Panc1 (cell line): ENCODE measurements around the gene NKAIN2. TPM values are rescaled to one million over a fixed set of nuclear protein-coding genes. Genes with fewer than 3 reads are reported as not detected.

ENCODE experiments used
- ATAC-seq: fragments of 200-7000 bp; cut with Tn5 transposase; 2 replicates; pipeline ENCODE4 v1.9.1; 2020; ENCODE audit warnings: mild to moderate bottlenecking, moderate library complexity
- BruUV-seq: library from RNA; stranded (reverse); fragments of 400-500 nt; replicated peaks from 2 replicates; lab custom pipeline; 2021; lab: Mats Ljungman, UMichigan
- CTCF ChIA-PET: fragments of 300-600 bp; sonication (Branson Sonifier 250); formaldehyde crosslinking; loops from one replicate; lab custom pipeline; 2022; ENCODE audit warnings: antibody characterized with exemption; lab: Charles Lee
- POLR2A ChIA-PET: fragments of 300-600 bp; sonication (Branson Sonifier 250); formaldehyde crosslinking; loops from one replicate; lab custom pipeline; 2022; ENCODE audit warnings: antibody characterized with exemption; lab: Charles Lee
- DNase-seq: peaks from one replicate; pipeline ENCODE4 v3.0.0-alpha.2; 2010; ENCODE audit warnings: low read depth, low spot score
- H3K27ac ChIP-seq: 2 replicates; pipeline ENCODE4 v1.5.1; 2011; ENCODE audit warnings: mild to moderate bottlenecking, low read length, inconsistent platforms
- H3K27me3 ChIP-seq: fragments of 200-500 bp; sonication (Bioruptor generic); 2 replicates; pipeline ENCODE4 v1.6.0; 2014; ENCODE audit warnings: low read length, inconsistent platforms; ENCODE audit not compliant: control insufficient read depth, insufficient read depth
- H3K36me3 ChIP-seq: fragments of 200-500 bp; sonication (Bioruptor generic); 2 replicates; pipeline ENCODE4 v1.5.1; 2014; ENCODE audit warnings: inconsistent platforms, mild to moderate bottlenecking, low read length, moderate library complexity; ENCODE audit not compliant: control insufficient read depth, insufficient read depth
- H3K4me1 ChIP-seq: 2 replicates; pipeline ENCODE4 v1.5.1; 2011; ENCODE audit warnings: inconsistent platforms, mild to moderate bottlenecking, low read length, moderate library complexity; ENCODE audit not compliant: control insufficient read depth, insufficient read depth
- H3K4me3 ChIP-seq, 2 experiments: 2 replicates each; pipeline ENCODE4 v1.5.1; 2011 to 2012; ENCODE audit warnings: low read depth in 2 of 2, low read length in 2 of 2, mild to moderate bottlenecking in 2 of 2, inconsistent platforms in 1 of 2, moderate library complexity in 1 of 2
- H3K9me3 ChIP-seq: fragments of 200-500 bp; sonication (Bioruptor generic); 2 replicates; pipeline ENCODE4 v1.5.1; 2014; ENCODE audit warnings: low read depth, mild to moderate bottlenecking, inconsistent platforms, low read length, moderate library complexity; ENCODE audit not compliant: control insufficient read depth, insufficient read depth
- POLR2AphosphoS5 ChIP-seq: IDR thresholded peaks from 2 replicates; pipeline ENCODE4 v1.6.1; 2012; ENCODE audit warnings: mild to moderate bottlenecking, low read depth, low read length, moderate library complexity
- REST ChIP-seq, 2 experiments: IDR thresholded peaks; 2 replicates each; pipeline ENCODE4 v1.6.1; 2011 to 2012; ENCODE audit warnings: low read depth in 2 of 2, control low read depth in 1 of 2, low read length in 1 of 2, mild to moderate bottlenecking in 1 of 2, moderate library complexity in 1 of 2; ENCODE audit not compliant: insufficient read depth in 1 of 2
- SIN3A ChIP-seq: IDR thresholded peaks from 2 replicates; pipeline ENCODE4 v1.6.1; 2012; ENCODE audit warnings: low read depth, mild to moderate bottlenecking, low read length, moderate library complexity, borderline replicate concordance; ENCODE audit not compliant: insufficient read depth
- TCF7L2 ChIP-seq: IDR thresholded peaks from 2 replicates; pipeline ENCODE4 v1.6.1; 2011; ENCODE audit warnings: mild to moderate bottlenecking, low read depth, low read length, inconsistent platforms
- in situ Hi-C: cut with HindIII; loops from 2 replicates; pipeline ENCODE4 v1.10.0; 2016; ENCODE audit warnings: low sequenced_read_pairs, low pct_unique_long_range_greater_than_20kb
- intact Hi-C: fragments of 100-400 bp; cut with micrococcal nuclease; formaldehyde crosslinking; loops from one replicate; pipeline ENCODE4 v1.10.0; 2022; ENCODE audit not compliant: unreplicated experiment
- total RNA-seq: library from RNA; stranded (reverse); gene quantifications from one replicate; pipeline ENCODE4 v1.2.1, GENCODE V29; 2021; ENCODE audit not compliant: unreplicated experiment
- TF ChIP-seq, protein P1 (sequence below): fragments of 450-650 bp; IDR thresholded peaks from 2 replicates; pipeline ENCODE4 v1.5.1; 2017; ENCODE audit warnings: mild to moderate bottlenecking

Gene NKAIN2
- total RNA-seq, 1 experiment from 2014 or later, result 2.6 TPM

- intact Hi-C loops (no loop called here), in situ Hi-C loops (no loop called here)
- no TSS peak for BruUV-seq
- no peak overlapping the region for H3K4me3 ChIP-seq
- H3K27me3 ChIP-seq, result no peaks in the 10 kb centered on the region
- H3K9me3 ChIP-seq, result no peaks in the 10 kb centered on the region
- H3K4me1 ChIP-seq, result no peaks in the 10 kb centered on the region
- no peak for ATAC-seq
- TF ChIP-seq, protein P1, sequence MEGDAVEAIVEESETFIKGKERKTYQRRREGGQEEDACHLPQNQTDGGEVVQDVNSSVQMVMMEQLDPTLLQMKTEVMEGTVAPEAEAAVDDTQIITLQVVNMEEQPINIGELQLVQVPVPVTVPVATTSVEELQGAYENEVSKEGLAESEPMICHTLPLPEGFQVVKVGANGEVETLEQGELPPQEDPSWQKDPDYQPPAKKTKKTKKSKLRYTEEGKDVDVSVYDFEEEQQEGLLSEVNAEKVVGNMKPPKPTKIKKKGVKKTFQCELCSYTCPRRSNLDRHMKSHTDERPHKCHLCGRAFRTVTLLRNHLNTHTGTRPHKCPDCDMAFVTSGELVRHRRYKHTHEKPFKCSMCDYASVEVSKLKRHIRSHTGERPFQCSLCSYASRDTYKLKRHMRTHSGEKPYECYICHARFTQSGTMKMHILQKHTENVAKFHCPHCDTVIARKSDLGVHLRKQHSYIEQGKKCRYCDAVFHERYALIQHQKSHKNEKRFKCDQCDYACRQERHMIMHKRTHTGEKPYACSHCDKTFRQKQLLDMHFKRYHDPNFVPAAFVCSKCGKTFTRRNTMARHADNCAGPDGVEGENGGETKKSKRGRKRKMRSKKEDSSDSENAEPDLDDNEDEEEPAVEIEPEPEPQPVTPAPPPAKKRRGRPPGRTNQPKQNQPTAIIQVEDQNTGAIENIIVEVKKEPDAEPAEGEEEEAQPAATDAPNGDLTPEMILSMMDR, result no peak
- no peak for TF ChIP-seq TCF7L2
- H3K27ac ChIP-seq, result no peak overlapping the region
- no peak for DNase-seq
- no peaks in the 10 kb centered on the region for H3K36me3 ChIP-seq
- ChIA-PET POLR2A (interaction anchor here (0.6 kb wide), 1 partner anchor 1597 kb away, joined by 3 read pairs; no protein-coding TSS in a partner anchor), CTCF (interaction anchor here (0.7 kb wide), 1 partner anchor 133 kb away, joined by 7 read pairs; no protein-coding TSS in a partner anchor)
Measured at GRCh38 chr6:124193132-124193531, 389.5 kb downstream of the NKAIN2 start.

- intact Hi-C loops (no loop called here), in situ Hi-C loops (no loop called here)
- ChIA-PET CTCF (no interaction called here), POLR2A (no interaction called here)
- Histone ChIP-seq H3K9me3 (no peaks in the 10 kb centered on the region), H3K27ac (no peak overlapping the region; the same call in 1 of the 2 replicates), H3K4me3 (no peak overlapping the region), H3K27me3 (no peaks in the 10 kb centered on the region), H3K4me1 (peaks cover 3% of the 10 kb centered on the region; the same call in 1 of the 2 replicates), H3K36me3 (no peaks in the 10 kb centered on the region)
- ATAC-seq, result no peak
- TF ChIP-seq POLR2AphosphoS5, result no peak
- no peak for TF ChIP-seq SIN3A
- TF ChIP-seq, protein P1, result no peak; the same call in 1 of the 2 replicates
- TF ChIP-seq TCF7L2, result no peak
- no peak for TF ChIP-seq REST (IDR thresholded peaks at IDR 0.05; ENCODE audit: insufficient read depth in 1 of 2, low read depth in 2 of 2, low read length in 1 of 2)
- no peak for DNase-seq
- no TSS peak for BruUV-seq
Measured at GRCh38 chr6:124197148-124197547, 393.5 kb downstream of the NKAIN2 start.
